ENCODE data around the gene SMAD7. TPM values are rescaled to one million over a fixed set of nuclear protein-coding genes. Genes with fewer than 3 reads are reported as not detected.
A peak's percentile ranks its signal among the peaks of the same experiment; 100 is the strongest.

SMAD7 gene
- total RNA-seq, 4 donors from 2014 or later = 22.4 to 48.4 (median 29.3) TPM

- Histone ChIP-seq H3K27me3 (no peaks in the 10 kb centered on the region), H3K4me3 (no peak overlapping the region), H3K9me3 (no peaks in the 10 kb centered on the region), H3K36me3 (no peaks in the 10 kb centered on the region), H3K27ac (no peak overlapping the region), H3K4me1 (peaks cover 7 to 12% of the 10 kb centered on the region in 2 donors)
- intact Hi-C loops (cut with DNase I; ENCODE audit: low total_unique reads) = no loop called here
- TF ChIP-seq POLR2A (IDR thresholded peaks at IDR 0.05) (no peak), CTCF (IDR thresholded peaks at IDR 0.05) (no peak)
- DNase-seq = no peak
Measured at GRCh38 chr18:48958951-48959350, 8.2 kb upstream of the SMAD7 start.

- H3K4me1 ChIP-seq = peaks cover 7 to 12% of the 10 kb centered on the region in 2 donors
- H3K27ac ChIP-seq = peak overlapping the region; percentile 94 to 99
- TF ChIP-seq POLR2A (IDR thresholded peaks at IDR 0.05) (no peak), CTCF (IDR thresholded peaks at IDR 0.05) (no peak)
Measured at GRCh38 chr18:48957616-48958015, 6.9 kb upstream of the SMAD7 start.

GRCh38 chr18:48957136-48957535, 6.4 kb upstream of the SMAD7 start:
- DNase-seq = no peak
- Histone ChIP-seq H3K27ac (peak overlapping the region; percentile 94 to 99), H3K36me3 (no peaks in the 10 kb centered on the region), H3K4me3 (no peak overlapping the region), H3K9me3 (no peaks in the 10 kb centered on the region), H3K27me3 (no peaks in the 10 kb centered on the region), H3K4me1 (peaks cover 7 to 12% of the 10 kb centered on the region in 2 donors)
- intact Hi-C loops (cut with DNase I; ENCODE audit: low total_unique reads) = no loop called here
- TF ChIP-seq POLR2A (IDR thresholded peaks at IDR 0.05) = no peak
- no peak for TF ChIP-seq CTCF (IDR thresholded peaks at IDR 0.05)

More at GRCh38 chr18:48957616-48958015, 6.9 kb upstream of the SMAD7 start:
- no peak for DNase-seq
- intact Hi-C loops (cut with DNase I; ENCODE audit: low total_unique reads) = no loop called here
- no peaks in the 10 kb centered on the region for H3K36me3 ChIP-seq
- H3K4me3 ChIP-seq = no peak overlapping the region
- H3K9me3 ChIP-seq = no peaks in the 10 kb centered on the region
- no peaks in the 10 kb centered on the region for H3K27me3 ChIP-seq

GRCh38 chr18:48956356-48956755, 5.6 kb upstream of the SMAD7 start:
- no peaks in the 10 kb centered on the region for H3K9me3 ChIP-seq
- H3K4me1 ChIP-seq = peaks cover 7 to 12% of the 10 kb centered on the region in 2 donors
- no peak for TF ChIP-seq CTCF (IDR thresholded peaks at IDR 0.05)
- H3K36me3 ChIP-seq = no peaks in the 10 kb centered on the region
- no peaks in the 10 kb centered on the region for H3K27me3 ChIP-seq
- intact Hi-C loops (cut with DNase I; ENCODE audit: low total_unique reads) = no loop called here
- no peak for DNase-seq
- H3K4me3 ChIP-seq = no peak overlapping the region
- H3K27ac ChIP-seq = peak overlapping the region; percentile 94 to 99

GRCh38 chr18:48955830-48956261, 5.1 kb upstream of the SMAD7 start:
- H3K9me3 ChIP-seq = no peaks in the 10 kb centered on the region
- H3K27ac ChIP-seq = peak overlapping the region; percentile 94 to 99
- TF ChIP-seq CTCF (IDR thresholded peaks at IDR 0.05) (no peak), POLR2A (IDR thresholded peaks at IDR 0.05) (no peak)
- DNase-seq = peak; percentile 69 to 79
- H3K4me3 ChIP-seq = no peak overlapping the region
- H3K4me1 ChIP-seq = peaks cover 7 to 12% of the 10 kb centered on the region in 2 donors
- intact Hi-C loops (cut with DNase I; ENCODE audit: low total_unique reads) = no loop called here
- H3K36me3 ChIP-seq = no peaks in the 10 kb centered on the region
- no peaks in the 10 kb centered on the region for H3K27me3 ChIP-seq
